ENCODE results near the gene NTF4.
"Not testable (repeated sequence)": the region's sequence is repeated elsewhere in the genome, so short reads cannot be mapped to it uniquely, and the experiment has no call there.

NTF4 gene

GRCh38 chr19:49056101-49056901 is 8.3 kb downstream of the NTF4 start:
- peak; percentile 84 for DNase-seq

- not testable (repeated sequence) for DNase-seq
These were observed 14.1 kb downstream of the NTF4 start for GRCh38 chr19:49050376-49051033.

- not testable (repeated sequence) for DNase-seq
These were observed 14.8 kb downstream of the NTF4 start for GRCh38 chr19:49049834-49050233.

- DNase-seq: not testable (repeated sequence)
These were observed 15.6 kb downstream of the NTF4 start, which contains the start of gene CGB8 for GRCh38 chr19:49049011-49049410. Gene CGB8, minus strand, starts transcription at chr19:49049111. Its CDS starts 372 bp downstream, at chr19:49048739.

- not testable (repeated sequence) for DNase-seq
These were observed 21.1 kb downstream of the NTF4 start, which contains the start of gene CGB5 for GRCh38 chr19:49043548-49043947. Gene CGB5, plus strand, starts transcription at chr19:49043848. Its CDS starts 362 bp downstream, at chr19:49044210.

GRCh38 chr19:49042666-49043065 is 22.0 kb downstream of the NTF4 start:
- DNase-seq: not testable (repeated sequence)

GRCh38 chr19:49042177-49042576 is 22.4 kb downstream of the NTF4 start:
- DNase-seq: no peak

GRCh38 chr19:49039736-49040135 is 24.9 kb downstream of the NTF4 start:
- not testable (repeated sequence) for DNase-seq

GRCh38 chr19:49038557-49039276 is 25.9 kb downstream of the NTF4 start:
- not testable (repeated sequence) for DNase-seq

GRCh38 chr19:49038111-49038510 is 26.5 kb downstream of the NTF4 start:
- DNase-seq: not testable (repeated sequence)

- peak; percentile 77 for DNase-seq
These were observed 27.8 kb downstream of the NTF4 start, which contains the start of gene CGB1 for GRCh38 chr19:49036815-49037214. Gene CGB1, minus strand, starts transcription at chr19:49036895. Its CDS starts 184 bp downstream, at chr19:49036711.

GRCh38 chr19:49031642-49032301 is 32.8 kb downstream of the NTF4 start, which contains the start of gene CGB2:
Gene CGB2, plus strand, starts transcription at chr19:49031890. Its CDS starts 206 bp downstream, at chr19:49032096.
- DNase-seq: peak; percentile 91

GRCh38 chr19:49030323-49030722 is 34.3 kb downstream of the NTF4 start:
- DNase-seq: not testable (repeated sequence)

GRCh38 chr19:49029749-49030148 is 34.9 kb downstream of the NTF4 start:
- not testable (repeated sequence) for DNase-seq

GRCh38 chr19:49028686-49029085 is 35.9 kb downstream of the NTF4 start:
- DNase-seq: not testable (repeated sequence)

- not testable (repeated sequence) for DNase-seq
These were observed 39.0 kb downstream of the NTF4 start for GRCh38 chr19:49025599-49025998.

GRCh38 chr19:49025088-49025487 is 39.5 kb downstream of the NTF4 start:
- DNase-seq: not testable (repeated sequence)

GRCh38 chr19:49024233-49024632 is 40.4 kb downstream of the NTF4 start, which contains the start of gene CGB3:
Gene CGB3, minus strand, starts transcription at chr19:49024333. Its CDS starts 362 bp downstream, at chr19:49023971.
- DNase-seq: not testable (repeated sequence)

GRCh38 chr19:49022116-49022515 is 42.5 kb downstream of the NTF4 start:
- no peak for DNase-seq

- no peak for DNase-seq
These were observed 43.4 kb downstream of the NTF4 start for GRCh38 chr19:49020931-49021895.

- DNase-seq: no peak
These were observed 44.3 kb downstream of the NTF4 start for GRCh38 chr19:49020342-49020741.

Data from activated CD8-positive, alpha-beta memory T cell treated with anti-CD3 and anti-CD28 coated beads for 24 hours (primary cell).